Retinal pigment epithelial cell (primary cell): ENCODE data around the gene FUNDC1.
"Not testable (repeated sequence)": the region's sequence is repeated elsewhere in the genome, so short reads cannot be mapped to it uniquely, and the experiment has no call there.

Experiments
- DNase-seq: peaks from one replicate; pipeline ENCODE4 v3.0.0-alpha.2; 2010; ENCODE audit warnings: low read depth
- H3K4me3 ChIP-seq: 2 replicates; pipeline ENCODE4 v1.5.1; 2011; ENCODE audit warnings: mild to moderate bottlenecking, low read length, control low read depth, moderate library complexity
- CTCF ChIP-seq: conservative IDR thresholded peaks from 2 replicates; pipeline ENCODE4 v1.5.1; 2011; ENCODE audit warnings: low read depth, low read length, control low read depth, inconsistent platforms

FUNDC1 gene

GRCh38 chrX:44550563-44550962 is 7.9 kb upstream of the FUNDC1 start:
- no peak for TF ChIP-seq CTCF
- H3K4me3 ChIP-seq: no peak overlapping the region
- DNase-seq: no peak

- DNase-seq, H3K4me3 ChIP-seq: not testable (repeated sequence)
Observed at GRCh38 chrX:44545454-44545853, 2.8 kb upstream of the FUNDC1 start.

GRCh38 chrX:44544036-44544435 is 1.4 kb upstream of the FUNDC1 start:
- DNase-seq: no peak
- TF ChIP-seq CTCF: no peak
- no peak overlapping the region for H3K4me3 ChIP-seq

GRCh38 chrX:44536198-44536597 is 6.5 kb downstream of the FUNDC1 start:
- no peak for TF ChIP-seq CTCF
- H3K4me3 ChIP-seq: no peak overlapping the region
- DNase-seq: no peak

DNA sequence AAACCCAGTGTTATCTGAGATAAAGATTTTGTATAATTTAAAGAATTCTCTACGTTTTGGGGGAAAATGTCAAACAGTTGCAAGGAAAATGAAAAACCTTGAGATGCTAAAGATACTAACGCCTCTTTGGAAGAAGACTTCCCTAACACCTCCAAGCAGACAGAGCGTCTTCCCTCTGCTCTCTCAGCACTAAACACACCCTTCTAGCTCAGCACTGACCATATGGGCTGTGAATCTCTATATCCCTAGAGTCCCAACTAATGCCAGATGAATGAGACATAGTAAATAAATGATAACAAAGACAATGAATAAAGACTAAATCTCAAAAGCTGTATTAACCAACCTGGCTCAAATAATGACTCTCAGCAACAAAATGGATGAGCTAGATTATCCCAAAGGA is 13.3 kb downstream of the FUNDC1 start:
- DNase-seq: no peak
- TF ChIP-seq CTCF: no peak
- no peak overlapping the region for H3K4me3 ChIP-seq

GRCh38 chrX:44514272-44514671 is 28.4 kb downstream of the FUNDC1 start:
- DNase-seq: no peak
- TF ChIP-seq CTCF: no peak
- H3K4me3 ChIP-seq: no peak overlapping the region

- H3K4me3 ChIP-seq: no peak overlapping the region
- TF ChIP-seq CTCF: no peak
- no peak for DNase-seq
Observed at GRCh38 chrX:44507292-44507691, 35.4 kb downstream of the FUNDC1 start.

- TF ChIP-seq CTCF: no peak
- no peak overlapping the region for H3K4me3 ChIP-seq
- DNase-seq: no peak
Observed at GRCh38 chrX:44506678-44507077, 36.0 kb downstream of the FUNDC1 start.
